OCI-LY3 (cell line): ENCODE results near the gene LCN6.

Experiments
- EZH2phosphoT487 ChIP-seq: fragments of 200-600 bp; shearing (Covaris generic); IDR thresholded peaks from 2 replicates; pipeline ENCODE4 v1.6.1; 2018; ENCODE audit warnings: antibody characterized with exemption, mixed run types, low read depth
- TF ChIP-seq, protein P1 (sequence below): fragments of 200-600, 300-600 bp; sonication (generic); IDR thresholded peaks from 2 replicates; pipeline ENCODE4 v1.5.1; 2014; ENCODE audit warnings: antibody characterized with exemption, low read length, low read depth

DNA sequence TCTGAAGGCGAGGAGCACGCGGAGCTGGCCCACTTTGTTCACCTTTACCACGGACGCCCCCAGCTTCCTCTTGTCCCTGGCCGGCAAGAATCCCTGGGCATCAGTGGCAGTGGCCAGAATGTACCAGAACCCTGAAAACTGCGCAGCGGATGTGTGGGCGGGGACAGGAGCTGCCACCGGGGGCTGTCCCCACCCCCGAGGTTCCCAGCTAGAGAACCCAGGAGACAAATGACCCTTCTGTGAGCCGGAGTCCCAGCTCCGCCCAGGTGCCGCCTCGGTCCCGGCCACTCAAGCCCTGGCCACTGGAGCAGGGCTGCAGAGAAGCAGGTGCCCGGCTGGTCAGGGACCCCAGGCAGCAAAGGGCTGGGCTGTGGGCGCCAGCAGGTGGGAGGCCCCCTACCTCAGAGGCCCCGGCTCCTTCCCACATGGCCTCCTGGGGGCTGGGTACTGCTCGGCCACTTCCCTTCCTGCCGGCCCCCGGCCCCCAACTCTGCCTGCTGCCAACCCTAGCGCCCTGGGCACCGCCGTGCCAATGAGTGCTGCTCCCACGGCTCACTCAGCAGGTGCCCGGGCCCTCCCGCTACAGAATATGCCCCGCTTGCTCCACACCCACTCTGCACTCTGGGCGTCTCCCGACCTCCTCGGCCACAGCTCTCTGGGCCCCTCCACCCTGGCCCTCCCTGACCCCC lies 6.3 kb downstream of the LCN6 start:
- TF ChIP-seq, protein P1, sequence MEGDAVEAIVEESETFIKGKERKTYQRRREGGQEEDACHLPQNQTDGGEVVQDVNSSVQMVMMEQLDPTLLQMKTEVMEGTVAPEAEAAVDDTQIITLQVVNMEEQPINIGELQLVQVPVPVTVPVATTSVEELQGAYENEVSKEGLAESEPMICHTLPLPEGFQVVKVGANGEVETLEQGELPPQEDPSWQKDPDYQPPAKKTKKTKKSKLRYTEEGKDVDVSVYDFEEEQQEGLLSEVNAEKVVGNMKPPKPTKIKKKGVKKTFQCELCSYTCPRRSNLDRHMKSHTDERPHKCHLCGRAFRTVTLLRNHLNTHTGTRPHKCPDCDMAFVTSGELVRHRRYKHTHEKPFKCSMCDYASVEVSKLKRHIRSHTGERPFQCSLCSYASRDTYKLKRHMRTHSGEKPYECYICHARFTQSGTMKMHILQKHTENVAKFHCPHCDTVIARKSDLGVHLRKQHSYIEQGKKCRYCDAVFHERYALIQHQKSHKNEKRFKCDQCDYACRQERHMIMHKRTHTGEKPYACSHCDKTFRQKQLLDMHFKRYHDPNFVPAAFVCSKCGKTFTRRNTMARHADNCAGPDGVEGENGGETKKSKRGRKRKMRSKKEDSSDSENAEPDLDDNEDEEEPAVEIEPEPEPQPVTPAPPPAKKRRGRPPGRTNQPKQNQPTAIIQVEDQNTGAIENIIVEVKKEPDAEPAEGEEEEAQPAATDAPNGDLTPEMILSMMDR: no peak
- no peak for TF ChIP-seq EZH2phosphoT487
